ENCODE measurements around the gene LPP.

DNA sequence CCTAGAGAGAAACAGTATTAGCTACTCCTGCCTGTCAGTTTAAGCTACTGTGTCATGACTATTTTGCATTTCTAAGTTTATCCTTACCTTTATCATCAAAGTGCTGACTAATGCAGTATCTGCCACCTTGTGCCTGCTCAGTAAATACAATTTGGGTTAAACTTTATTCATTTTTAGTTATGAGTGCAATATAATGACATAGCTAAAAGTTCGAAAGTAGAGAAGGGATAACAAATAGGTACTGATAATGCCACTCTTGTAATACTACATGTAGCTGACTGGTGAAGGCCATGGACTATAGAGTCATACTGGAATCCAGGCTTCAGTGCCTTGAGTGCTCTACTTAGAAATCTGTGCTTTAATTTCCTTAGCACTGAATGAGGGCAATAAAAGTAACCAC lies 537.0 kb downstream of the LPP start:
- TF ChIP-seq EZH2 (IDR thresholded peaks at IDR 0.05) (no peak), POLR2AphosphoS5 (IDR thresholded peaks at IDR 0.05; ENCODE audit: borderline replicate concordance, low read depth, low read length) (no peak)

All from SK-N-MC (cell line).